NK-92 (cell line): Measurements from ENCODE around the gene CTNNA2.

ENCODE experiments used
- DNase-seq: peaks from one replicate; lab custom pipeline; 2025; ENCODE audit not compliant: unreplicated experiment; lab: John Stamatoyannopoulos, UW

Gene CTNNA2

GRCh38 chr2:80303909-80304837 lies 791.3 kb downstream of the CTNNA2 start, which contains the start of gene LRRTM1:
Gene LRRTM1, minus strand, starts transcription at chr2:80304752. Its CDS starts 933 bp downstream, at chr2:80303819.
- DNase-seq: no peak

- no peak for DNase-seq
Measured at GRCh38 chr2:80311304-80311703, 798.5 kb downstream of the CTNNA2 start.

- no peak for DNase-seq
Measured at GRCh38 chr2:80312282-80312839, 799.5 kb downstream of the CTNNA2 start.

- no peak for DNase-seq
Measured at GRCh38 chr2:80322311-80322920, 809.6 kb downstream of the CTNNA2 start.

GRCh38 chr2:80322958-80323357 lies 810.1 kb downstream of the CTNNA2 start:
- DNase-seq: no peak

GRCh38 chr2:80323610-80324009 lies 810.8 kb downstream of the CTNNA2 start:
- DNase-seq: no peak

- no peak for DNase-seq
Measured at GRCh38 chr2:80324525-80324924, 811.7 kb downstream of the CTNNA2 start.

- DNase-seq: no peak
Measured at GRCh38 chr2:80326214-80326613, 813.4 kb downstream of the CTNNA2 start.

- no peak for DNase-seq
Measured at GRCh38 chr2:80326861-80327260, 814.0 kb downstream of the CTNNA2 start.

- no peak for DNase-seq
Measured at GRCh38 chr2:80328159-80328571, 815.3 kb downstream of the CTNNA2 start.

- DNase-seq: no peak
Measured at GRCh38 chr2:80329491-80329890, 816.6 kb downstream of the CTNNA2 start.

GRCh38 chr2:80330527-80331450 lies 817.9 kb downstream of the CTNNA2 start:
- DNase-seq: no peak

GRCh38 chr2:80333886-80334285 lies 821.0 kb downstream of the CTNNA2 start:
- no peak for DNase-seq

- no peak for DNase-seq
Measured at GRCh38 chr2:80335411-80335810, 822.6 kb downstream of the CTNNA2 start.

GRCh38 chr2:80338794-80339193 lies 825.9 kb downstream of the CTNNA2 start:
- DNase-seq: no peak

GRCh38 chr2:80340022-80340421 lies 827.2 kb downstream of the CTNNA2 start:
- DNase-seq: no peak

GRCh38 chr2:80348078-80348477 lies 835.2 kb downstream of the CTNNA2 start:
- DNase-seq: no peak

- no peak for DNase-seq
Measured at GRCh38 chr2:80348953-80349352, 836.1 kb downstream of the CTNNA2 start.

GRCh38 chr2:80351231-80351630 lies 838.4 kb downstream of the CTNNA2 start:
- DNase-seq: no peak

- DNase-seq: no peak
Measured at GRCh38 chr2:80354858-80355257, 842.0 kb downstream of the CTNNA2 start.

- DNase-seq: no peak
Measured at GRCh38 chr2:80361904-80362303, 849.1 kb downstream of the CTNNA2 start.
